ENCODE data around the gene WWC2.

DNA sequence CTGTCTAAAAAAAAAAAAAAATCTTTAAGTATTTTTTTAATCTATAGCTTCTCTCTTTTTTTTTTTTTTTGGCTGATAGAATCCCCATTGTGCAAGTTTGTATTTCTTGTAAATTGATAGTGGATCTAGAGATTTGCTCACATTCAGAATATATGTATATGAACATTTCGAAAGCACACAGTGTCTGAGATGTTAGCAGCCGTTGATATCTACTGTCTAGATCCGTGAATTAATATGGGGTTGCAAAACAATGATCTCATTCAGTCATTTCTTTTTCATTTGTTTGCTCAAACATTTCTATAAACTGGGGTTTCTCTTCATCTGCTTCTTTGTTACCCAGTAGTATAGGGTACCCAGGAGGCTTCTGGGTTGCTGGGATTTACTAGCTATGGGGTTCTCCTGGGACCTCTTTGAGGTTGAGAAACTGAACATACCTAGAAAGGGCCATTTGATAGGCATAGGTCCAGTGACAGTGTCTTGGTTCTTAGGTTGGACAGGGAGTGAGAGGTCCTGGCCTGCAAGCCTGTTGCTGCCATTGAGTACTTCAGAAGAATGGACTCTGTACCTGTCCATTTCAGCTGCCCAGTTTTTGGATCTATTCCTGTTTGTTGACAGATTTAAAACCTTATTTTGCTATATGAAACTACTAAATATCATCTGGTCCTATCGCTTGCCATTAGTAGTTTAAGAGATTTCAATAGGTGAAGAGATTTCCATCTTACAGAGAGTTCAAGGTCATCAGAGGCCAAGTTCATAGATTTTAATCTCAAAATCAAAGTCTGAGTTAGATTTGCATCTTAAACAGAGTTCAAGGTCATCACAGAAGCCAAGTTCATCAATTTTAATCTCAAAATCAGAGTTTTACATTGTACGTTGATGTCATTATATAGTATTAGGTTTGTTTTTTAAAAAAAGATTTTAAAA lies 50.8 kb downstream of the WWC2 start:
- TF ChIP-seq, protein P1, sequence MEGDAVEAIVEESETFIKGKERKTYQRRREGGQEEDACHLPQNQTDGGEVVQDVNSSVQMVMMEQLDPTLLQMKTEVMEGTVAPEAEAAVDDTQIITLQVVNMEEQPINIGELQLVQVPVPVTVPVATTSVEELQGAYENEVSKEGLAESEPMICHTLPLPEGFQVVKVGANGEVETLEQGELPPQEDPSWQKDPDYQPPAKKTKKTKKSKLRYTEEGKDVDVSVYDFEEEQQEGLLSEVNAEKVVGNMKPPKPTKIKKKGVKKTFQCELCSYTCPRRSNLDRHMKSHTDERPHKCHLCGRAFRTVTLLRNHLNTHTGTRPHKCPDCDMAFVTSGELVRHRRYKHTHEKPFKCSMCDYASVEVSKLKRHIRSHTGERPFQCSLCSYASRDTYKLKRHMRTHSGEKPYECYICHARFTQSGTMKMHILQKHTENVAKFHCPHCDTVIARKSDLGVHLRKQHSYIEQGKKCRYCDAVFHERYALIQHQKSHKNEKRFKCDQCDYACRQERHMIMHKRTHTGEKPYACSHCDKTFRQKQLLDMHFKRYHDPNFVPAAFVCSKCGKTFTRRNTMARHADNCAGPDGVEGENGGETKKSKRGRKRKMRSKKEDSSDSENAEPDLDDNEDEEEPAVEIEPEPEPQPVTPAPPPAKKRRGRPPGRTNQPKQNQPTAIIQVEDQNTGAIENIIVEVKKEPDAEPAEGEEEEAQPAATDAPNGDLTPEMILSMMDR (IDR thresholded peaks at IDR 0.05 in 2 of 3, conservative IDR thresholded peaks at IDR 0.05 in 1 of 3; ENCODE audit: borderline replicate concordance in 1 of 3, insufficient read depth in 1 of 3, low read depth in 2 of 3, low read length in 2 of 3) = no peak
- no peak for TF ChIP-seq FOSL1 (IDR thresholded peaks at IDR 0.05; ENCODE audit: low read depth)
- TF ChIP-seq EZH2phosphoT487 (IDR thresholded peaks at IDR 0.05; ENCODE audit: borderline replicate concordance) = no peak
- TF ChIP-seq, protein P2, sequence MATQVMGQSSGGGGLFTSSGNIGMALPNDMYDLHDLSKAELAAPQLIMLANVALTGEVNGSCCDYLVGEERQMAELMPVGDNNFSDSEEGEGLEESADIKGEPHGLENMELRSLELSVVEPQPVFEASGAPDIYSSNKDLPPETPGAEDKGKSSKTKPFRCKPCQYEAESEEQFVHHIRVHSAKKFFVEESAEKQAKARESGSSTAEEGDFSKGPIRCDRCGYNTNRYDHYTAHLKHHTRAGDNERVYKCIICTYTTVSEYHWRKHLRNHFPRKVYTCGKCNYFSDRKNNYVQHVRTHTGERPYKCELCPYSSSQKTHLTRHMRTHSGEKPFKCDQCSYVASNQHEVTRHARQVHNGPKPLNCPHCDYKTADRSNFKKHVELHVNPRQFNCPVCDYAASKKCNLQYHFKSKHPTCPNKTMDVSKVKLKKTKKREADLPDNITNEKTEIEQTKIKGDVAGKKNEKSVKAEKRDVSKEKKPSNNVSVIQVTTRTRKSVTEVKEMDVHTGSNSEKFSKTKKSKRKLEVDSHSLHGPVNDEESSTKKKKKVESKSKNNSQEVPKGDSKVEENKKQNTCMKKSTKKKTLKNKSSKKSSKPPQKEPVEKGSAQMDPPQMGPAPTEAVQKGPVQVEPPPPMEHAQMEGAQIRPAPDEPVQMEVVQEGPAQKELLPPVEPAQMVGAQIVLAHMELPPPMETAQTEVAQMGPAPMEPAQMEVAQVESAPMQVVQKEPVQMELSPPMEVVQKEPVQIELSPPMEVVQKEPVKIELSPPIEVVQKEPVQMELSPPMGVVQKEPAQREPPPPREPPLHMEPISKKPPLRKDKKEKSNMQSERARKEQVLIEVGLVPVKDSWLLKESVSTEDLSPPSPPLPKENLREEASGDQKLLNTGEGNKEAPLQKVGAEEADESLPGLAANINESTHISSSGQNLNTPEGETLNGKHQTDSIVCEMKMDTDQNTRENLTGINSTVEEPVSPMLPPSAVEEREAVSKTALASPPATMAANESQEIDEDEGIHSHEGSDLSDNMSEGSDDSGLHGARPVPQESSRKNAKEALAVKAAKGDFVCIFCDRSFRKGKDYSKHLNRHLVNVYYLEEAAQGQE (IDR thresholded peaks at IDR 0.05; ENCODE audit: low read depth) = no peak
- no peak for TF ChIP-seq EZH2 (IDR thresholded peaks at IDR 0.05)
- TF ChIP-seq, protein P3, sequence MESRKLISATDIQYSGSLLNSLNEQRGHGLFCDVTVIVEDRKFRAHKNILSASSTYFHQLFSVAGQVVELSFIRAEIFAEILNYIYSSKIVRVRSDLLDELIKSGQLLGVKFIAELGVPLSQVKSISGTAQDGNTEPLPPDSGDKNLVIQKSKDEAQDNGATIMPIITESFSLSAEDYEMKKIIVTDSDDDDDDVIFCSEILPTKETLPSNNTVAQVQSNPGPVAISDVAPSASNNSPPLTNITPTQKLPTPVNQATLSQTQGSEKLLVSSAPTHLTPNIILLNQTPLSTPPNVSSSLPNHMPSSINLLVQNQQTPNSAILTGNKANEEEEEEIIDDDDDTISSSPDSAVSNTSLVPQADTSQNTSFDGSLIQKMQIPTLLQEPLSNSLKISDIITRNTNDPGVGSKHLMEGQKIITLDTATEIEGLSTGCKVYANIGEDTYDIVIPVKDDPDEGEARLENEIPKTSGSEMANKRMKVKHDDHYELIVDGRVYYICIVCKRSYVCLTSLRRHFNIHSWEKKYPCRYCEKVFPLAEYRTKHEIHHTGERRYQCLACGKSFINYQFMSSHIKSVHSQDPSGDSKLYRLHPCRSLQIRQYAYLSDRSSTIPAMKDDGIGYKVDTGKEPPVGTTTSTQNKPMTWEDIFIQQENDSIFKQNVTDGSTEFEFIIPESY (IDR thresholded peaks at IDR 0.05; ENCODE audit: extremely low read depth, insufficient replicate concordance, low read length) = no peak
- no peak for TF ChIP-seq ELF1 (IDR thresholded peaks at IDR 0.05; ENCODE audit: borderline replicate concordance, low read depth)
- no peak for TF ChIP-seq CEBPB (IDR thresholded peaks at IDR 0.05; ENCODE audit: low read depth)
- no peak for TF ChIP-seq POLR2AphosphoS5 (IDR thresholded peaks at IDR 0.05; ENCODE audit: low read depth, low read length)
- no peak for TF ChIP-seq POLR2A (IDR thresholded peaks at IDR 0.05; ENCODE audit: borderline replicate concordance, extremely low read depth, insufficient read depth, insufficient read length)
- no peak for TF ChIP-seq EGR1 (IDR thresholded peaks at IDR 0.05; ENCODE audit: low read depth)
